ENCODE results near the gene WIZ.

DNA sequence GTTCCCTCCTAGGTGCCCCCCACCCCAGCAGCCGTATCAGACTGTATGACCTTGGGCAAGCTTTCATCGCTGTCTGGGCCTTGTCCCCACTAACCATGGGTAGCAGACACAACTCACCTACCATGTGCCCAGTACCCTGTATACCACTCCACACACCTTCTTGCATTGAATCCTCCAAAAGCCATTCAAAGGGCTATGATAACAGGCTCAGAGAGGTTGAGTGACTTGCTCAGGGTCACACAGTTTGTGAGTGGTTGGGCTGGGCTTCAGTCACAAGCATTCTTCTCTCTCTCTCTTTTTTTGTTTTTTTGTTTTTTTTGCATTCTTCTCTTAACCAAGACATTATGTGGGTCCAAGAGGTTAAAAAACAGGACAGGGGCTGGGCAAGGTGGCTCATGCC, 11.9 kb upstream of the WIZ start:
- no peak for TF ChIP-seq POLR2AphosphoS5 (IDR thresholded peaks at IDR 0.05)
- TF ChIP-seq, protein P1, sequence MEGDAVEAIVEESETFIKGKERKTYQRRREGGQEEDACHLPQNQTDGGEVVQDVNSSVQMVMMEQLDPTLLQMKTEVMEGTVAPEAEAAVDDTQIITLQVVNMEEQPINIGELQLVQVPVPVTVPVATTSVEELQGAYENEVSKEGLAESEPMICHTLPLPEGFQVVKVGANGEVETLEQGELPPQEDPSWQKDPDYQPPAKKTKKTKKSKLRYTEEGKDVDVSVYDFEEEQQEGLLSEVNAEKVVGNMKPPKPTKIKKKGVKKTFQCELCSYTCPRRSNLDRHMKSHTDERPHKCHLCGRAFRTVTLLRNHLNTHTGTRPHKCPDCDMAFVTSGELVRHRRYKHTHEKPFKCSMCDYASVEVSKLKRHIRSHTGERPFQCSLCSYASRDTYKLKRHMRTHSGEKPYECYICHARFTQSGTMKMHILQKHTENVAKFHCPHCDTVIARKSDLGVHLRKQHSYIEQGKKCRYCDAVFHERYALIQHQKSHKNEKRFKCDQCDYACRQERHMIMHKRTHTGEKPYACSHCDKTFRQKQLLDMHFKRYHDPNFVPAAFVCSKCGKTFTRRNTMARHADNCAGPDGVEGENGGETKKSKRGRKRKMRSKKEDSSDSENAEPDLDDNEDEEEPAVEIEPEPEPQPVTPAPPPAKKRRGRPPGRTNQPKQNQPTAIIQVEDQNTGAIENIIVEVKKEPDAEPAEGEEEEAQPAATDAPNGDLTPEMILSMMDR (IDR thresholded peaks at IDR 0.05 in 8 of 11, conservative IDR thresholded peaks at IDR 0.05 in 3 of 11), result no peak
- no peak for TF ChIP-seq POLR2A (IDR thresholded peaks at IDR 0.05)

All from spleen (tissue), 7 donors.